Measurements from ENCODE around the gene RBM27. TPM values are rescaled to one million over a fixed set of nuclear protein-coding genes. Genes with fewer than 3 reads are reported as not detected.
A peak's percentile ranks its signal among the peaks of the same experiment; 100 is the strongest.
"Not testable (repeated sequence)": the region's sequence is repeated elsewhere in the genome, so short reads cannot be mapped to it uniquely, and the experiment has no call there.

RBM27 gene
- 10 to 100 TPM; 20.7 to 21.7 TPM for total RNA-seq

GRCh38 chr5:146203011-146203871, at the start of gene RBM27:
Gene RBM27, plus strand, starts transcription at chr5:146203605. Its CDS starts 161 bp downstream, at chr5:146203766.
- H3K4me3 Mint-ChIP-seq, result no peak within 1 kb of the TSS
- H3K4me1 Mint-ChIP-seq, result no peaks in the 10 kb centered on the region
- no peaks in the 10 kb centered on the region for H3K9me3 Mint-ChIP-seq
- H3K27ac Mint-ChIP-seq, result no peak within 1 kb of the TSS
- ATAC-seq (replicated peaks), result peak; percentile 99
- no peaks in the 10 kb centered on the region for H3K27me3 Mint-ChIP-seq
- H3K36me3 Mint-ChIP-seq (ENCODE audit: low read depth), result peaks cover 10% of the 10 kb centered on the region

GRCh38 chr5:146158255-146158654, 45.1 kb upstream of the RBM27 start:
- peaks cover 94% of the 10 kb centered on the region for H3K36me3 Mint-ChIP-seq (ENCODE audit: low read depth)
- H3K27ac Mint-ChIP-seq, result no peak overlapping the region
- no peak overlapping the region for H3K4me3 Mint-ChIP-seq
- no peaks in the 10 kb centered on the region for H3K9me3 Mint-ChIP-seq
- no peaks in the 10 kb centered on the region for H3K27me3 Mint-ChIP-seq
- no peak for ATAC-seq (replicated peaks)
- H3K4me1 Mint-ChIP-seq, result no peaks in the 10 kb centered on the region

GRCh38 chr5:146164382-146164781, 39.0 kb upstream of the RBM27 start:
- no peaks in the 10 kb centered on the region for H3K4me1 Mint-ChIP-seq
- H3K4me3 Mint-ChIP-seq, result no peak overlapping the region

GRCh38 chr5:146165460-146165859, 37.9 kb upstream of the RBM27 start:
- Mint-ChIP-seq H3K27me3 (no peaks in the 10 kb centered on the region), H3K36me3 (ENCODE audit: low read depth) (peaks cover 97% of the 10 kb centered on the region), H3K4me3 (no peak overlapping the region), H3K27ac (no peak overlapping the region), H3K9me3 (no peaks in the 10 kb centered on the region), H3K4me1 (no peaks in the 10 kb centered on the region)
- ATAC-seq (replicated peaks), result no peak

More at GRCh38 chr5:146164382-146164781, 39.0 kb upstream of the RBM27 start:
- Mint-ChIP-seq H3K27me3 (no peaks in the 10 kb centered on the region), H3K36me3 (ENCODE audit: low read depth) (peaks cover 97% of the 10 kb centered on the region), H3K9me3 (no peaks in the 10 kb centered on the region), H3K27ac (no peak overlapping the region)
- no peak for ATAC-seq (replicated peaks)

GRCh38 chr5:146165903-146166302, 37.5 kb upstream of the RBM27 start:
- Mint-ChIP-seq H3K4me1 (no peaks in the 10 kb centered on the region), H3K9me3 (no peaks in the 10 kb centered on the region), H3K4me3 (no peak overlapping the region), H3K27me3 (no peaks in the 10 kb centered on the region), H3K36me3 (ENCODE audit: low read depth) (peaks cover 97% of the 10 kb centered on the region), H3K27ac (no peak overlapping the region)
- no peak for ATAC-seq (replicated peaks)

- no peak for ATAC-seq (replicated peaks)
- no peaks in the 10 kb centered on the region for H3K9me3 Mint-ChIP-seq
- H3K4me3 Mint-ChIP-seq, result no peak overlapping the region
- H3K4me1 Mint-ChIP-seq, result peaks cover 6% of the 10 kb centered on the region
- H3K36me3 Mint-ChIP-seq (ENCODE audit: low read depth), result peaks cover 96% of the 10 kb centered on the region
- H3K27ac Mint-ChIP-seq, result no peak overlapping the region
- H3K27me3 Mint-ChIP-seq, result no peaks in the 10 kb centered on the region
Observed at GRCh38 chr5:146169076-146169475, 34.3 kb upstream of the RBM27 start.

GRCh38 chr5:146173049-146173448, 30.4 kb upstream of the RBM27 start:
- H3K36me3 Mint-ChIP-seq (ENCODE audit: low read depth), result peaks cover 91% of the 10 kb centered on the region
- H3K27me3 Mint-ChIP-seq; ATAC-seq (replicated peaks); H3K27ac Mint-ChIP-seq; H3K4me1 Mint-ChIP-seq; H3K4me3 Mint-ChIP-seq; H3K9me3 Mint-ChIP-seq: not testable (repeated sequence)

- no peaks in the 10 kb centered on the region for H3K9me3 Mint-ChIP-seq
- H3K36me3 Mint-ChIP-seq (ENCODE audit: low read depth), result peaks cover 91% of the 10 kb centered on the region
- no peak overlapping the region for H3K27ac Mint-ChIP-seq
- H3K4me1 Mint-ChIP-seq, result peaks cover 6% of the 10 kb centered on the region
- peak overlapping the region; percentile 22 for H3K4me3 Mint-ChIP-seq
- peak; percentile 71 for ATAC-seq (replicated peaks)
- H3K27me3 Mint-ChIP-seq, result no peaks in the 10 kb centered on the region
Observed at GRCh38 chr5:146173597-146173996, 29.8 kb upstream of the RBM27 start.

- ATAC-seq (replicated peaks), result no peak
- Mint-ChIP-seq H3K27me3 (no peaks in the 10 kb centered on the region), H3K4me1 (peaks cover 6% of the 10 kb centered on the region), H3K27ac (no peak overlapping the region), H3K36me3 (ENCODE audit: low read depth) (peaks cover 79% of the 10 kb centered on the region), H3K4me3 (no peak overlapping the region), H3K9me3 (no peaks in the 10 kb centered on the region)
Observed at GRCh38 chr5:146176805-146177204, 26.6 kb upstream of the RBM27 start.

GRCh38 chr5:146179696-146180095, 23.7 kb upstream of the RBM27 start:
- H3K9me3 Mint-ChIP-seq, result no peaks in the 10 kb centered on the region
- ATAC-seq (replicated peaks), result no peak
- H3K27me3 Mint-ChIP-seq, result no peaks in the 10 kb centered on the region
- peak overlapping the region; percentile 19 for H3K4me3 Mint-ChIP-seq
- H3K27ac Mint-ChIP-seq, result no peak overlapping the region
- H3K4me1 Mint-ChIP-seq, result no peaks in the 10 kb centered on the region
- H3K36me3 Mint-ChIP-seq (ENCODE audit: low read depth), result peaks cover 62% of the 10 kb centered on the region

- not testable (repeated sequence) for H3K9me3 Mint-ChIP-seq; ATAC-seq (replicated peaks); H3K4me1 Mint-ChIP-seq; H3K27me3 Mint-ChIP-seq
- Mint-ChIP-seq H3K27ac (peak overlapping the region; percentile 98), H3K4me3 (peak overlapping the region; percentile 99), H3K36me3 (ENCODE audit: low read depth) (peaks cover 28% of the 10 kb centered on the region)
Observed at GRCh38 chr5:146183403-146183802, 20.0 kb upstream of the RBM27 start.

GRCh38 chr5:146185161-146185560, 18.2 kb upstream of the RBM27 start:
- no peak for ATAC-seq (replicated peaks)
- Mint-ChIP-seq H3K4me3 (peak overlapping the region; percentile 1), H3K27me3 (no peaks in the 10 kb centered on the region), H3K9me3 (no peaks in the 10 kb centered on the region), H3K4me1 (peaks cover 6% of the 10 kb centered on the region), H3K27ac (no peak overlapping the region), H3K36me3 (ENCODE audit: low read depth) (peaks cover 17% of the 10 kb centered on the region)

- peaks cover 6% of the 10 kb centered on the region for H3K4me1 Mint-ChIP-seq
- H3K9me3 Mint-ChIP-seq, result no peaks in the 10 kb centered on the region
- ATAC-seq (replicated peaks), result no peak
- peaks cover 4% of the 10 kb centered on the region for H3K27me3 Mint-ChIP-seq
- H3K27ac Mint-ChIP-seq, result no peak overlapping the region
- no peaks in the 10 kb centered on the region for H3K36me3 Mint-ChIP-seq (ENCODE audit: low read depth)
- no peak overlapping the region for H3K4me3 Mint-ChIP-seq
Observed at GRCh38 chr5:146188358-146188757, 15.0 kb upstream of the RBM27 start.

GRCh38 chr5:146192571-146193043, 10.8 kb upstream of the RBM27 start:
- Mint-ChIP-seq H3K9me3 (no peaks in the 10 kb centered on the region), H3K27ac (no peak overlapping the region), H3K4me1 (no peaks in the 10 kb centered on the region), H3K4me3 (no peak overlapping the region), H3K27me3 (peaks cover 8% of the 10 kb centered on the region), H3K36me3 (ENCODE audit: low read depth) (no peaks in the 10 kb centered on the region)
- ATAC-seq (replicated peaks), result no peak

- Mint-ChIP-seq H3K27me3 (peaks cover 8% of the 10 kb centered on the region), H3K36me3 (ENCODE audit: low read depth) (no peaks in the 10 kb centered on the region), H3K9me3 (no peaks in the 10 kb centered on the region), H3K4me3 (no peak overlapping the region), H3K27ac (no peak overlapping the region), H3K4me1 (no peaks in the 10 kb centered on the region)
- ATAC-seq (replicated peaks), result no peak
Observed at GRCh38 chr5:146193285-146193684, 10.1 kb upstream of the RBM27 start.

Measured in activated T-helper 17 cell treated with anti-CD3 and anti-CD28 coated beads, Interleukin-2, amount 50 U/mL, for 72 hours (primary cell).